Measurements from ENCODE around the gene TBCEL. TPM values are rescaled to one million over a fixed set of nuclear protein-coding genes. Genes with fewer than 3 reads are reported as not detected.

Gene TBCEL
- total RNA-seq, 2 donors from 2014 or later: 23.0 to 31.0 TPM

GRCh38 chr11:121129362-121130340, 105.7 kb downstream of the TBCEL start:
- DNase-seq (ENCODE audit: low spot score): peak; percentile 65
- TF ChIP-seq CTCF (IDR thresholded peaks at IDR 0.05): no peak
- Histone ChIP-seq H3K4me3 (no peak overlapping the region), H3K36me3 (no peaks in the 10 kb centered on the region), H3K4me1 (no peaks in the 10 kb centered on the region), H3K27ac (no peak overlapping the region), H3K27me3 (no peaks in the 10 kb centered on the region), H3K9me3 (no peaks in the 10 kb centered on the region)

GRCh38 chr11:121131656-121132055, 107.8 kb downstream of the TBCEL start:
- Histone ChIP-seq H3K9me3 (no peaks in the 10 kb centered on the region), H3K4me1 (no peaks in the 10 kb centered on the region), H3K36me3 (no peaks in the 10 kb centered on the region), H3K4me3 (no peak overlapping the region), H3K27me3 (no peaks in the 10 kb centered on the region), H3K27ac (no peak overlapping the region)
- DNase-seq (ENCODE audit: low spot score): no peak
- TF ChIP-seq CTCF (IDR thresholded peaks at IDR 0.05): no peak

- Histone ChIP-seq H3K27me3 (no peaks in the 10 kb centered on the region), H3K36me3 (no peaks in the 10 kb centered on the region), H3K27ac (no peak overlapping the region), H3K4me3 (no peak overlapping the region), H3K4me1 (no peaks in the 10 kb centered on the region), H3K9me3 (no peaks in the 10 kb centered on the region)
- no peak for DNase-seq (ENCODE audit: low spot score)
- no peak for TF ChIP-seq CTCF (IDR thresholded peaks at IDR 0.05)
These were observed 108.5 kb downstream of the TBCEL start for GRCh38 chr11:121132211-121132976.

- no peak for TF ChIP-seq CTCF (IDR thresholded peaks at IDR 0.05)
- no peak for DNase-seq (ENCODE audit: low spot score)
- Histone ChIP-seq H3K27me3 (no peaks in the 10 kb centered on the region), H3K4me3 (no peak overlapping the region), H3K9me3 (no peaks in the 10 kb centered on the region), H3K36me3 (no peaks in the 10 kb centered on the region), H3K4me1 (no peaks in the 10 kb centered on the region), H3K27ac (peak overlapping the region; percentile 50 to 59)
These were observed 110.9 kb downstream of the TBCEL start for GRCh38 chr11:121134741-121135312.

GRCh38 chr11:121137005-121137404, 113.1 kb downstream of the TBCEL start:
- H3K27ac ChIP-seq: no peak overlapping the region
- H3K36me3 ChIP-seq: no peaks in the 10 kb centered on the region
- no peak overlapping the region for H3K4me3 ChIP-seq
- no peak for TF ChIP-seq CTCF (IDR thresholded peaks at IDR 0.05)
- DNase-seq (ENCODE audit: low spot score): no peak
- H3K27me3 ChIP-seq: no peaks in the 10 kb centered on the region
- H3K4me1 ChIP-seq: no peaks in the 10 kb centered on the region
- no peaks in the 10 kb centered on the region for H3K9me3 ChIP-seq
